Articular chondrocyte of knee joint (primary cell): ENCODE data around the gene NUDT4. TPM values are rescaled to one million over a fixed set of nuclear protein-coding genes. Genes with fewer than 3 reads are reported as not detected.

Source experiments
- total RNA-seq: library from RNA; depleted of rRNA; stranded (reverse); fragments of >200 nt; gene quantifications from 2 replicates; pipeline ENCODE4 v1.2.3, GENCODE V29; 2012

Gene NUDT4
- 122 and 123 TPM in 2 replicates for total RNA-seq

DNA sequence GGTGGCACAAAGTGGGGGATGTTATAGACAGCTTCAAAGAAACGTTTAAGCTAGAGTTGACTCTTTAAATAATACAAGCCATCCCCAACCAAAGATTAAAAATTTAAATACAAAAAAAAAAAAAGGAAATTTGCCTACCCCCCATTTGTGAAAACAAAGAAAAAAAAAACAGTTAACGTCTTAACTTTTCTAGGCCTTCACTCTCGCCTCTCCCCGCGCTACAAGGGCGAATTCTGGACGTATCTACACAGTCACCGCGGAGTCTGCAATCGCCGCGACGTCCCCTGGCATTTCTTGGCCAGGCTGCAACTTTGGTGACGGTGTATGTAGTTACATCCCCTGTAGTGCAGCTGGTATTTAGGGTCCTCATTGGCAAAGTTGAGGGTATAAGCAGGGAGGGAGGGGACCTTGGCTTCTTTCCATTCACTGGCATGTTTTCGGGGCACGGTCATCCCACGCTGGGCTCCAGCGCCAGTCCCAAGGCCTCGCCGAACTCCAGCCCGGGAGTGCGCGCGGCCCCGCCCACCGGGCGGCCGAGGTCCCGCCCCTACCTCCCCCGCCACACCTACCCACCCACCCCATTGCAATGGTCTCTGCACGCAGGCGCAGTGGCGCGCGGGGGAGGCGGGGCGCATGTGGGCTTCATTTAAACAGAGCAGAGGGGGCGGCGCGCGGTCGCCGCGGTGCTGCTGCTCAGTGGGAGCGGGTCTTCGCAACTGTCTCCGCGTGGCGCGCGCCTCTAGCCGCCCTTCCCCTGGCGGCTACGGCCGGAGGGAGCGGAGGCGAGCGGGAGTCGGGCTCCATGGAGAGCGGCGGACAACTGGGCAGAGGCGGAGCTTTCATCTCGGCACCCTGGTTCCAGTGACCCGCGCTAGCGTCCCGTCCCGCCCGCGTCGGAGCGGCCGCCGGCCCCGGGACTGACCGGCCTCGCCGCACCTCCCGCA, at the start of gene NUDT4:
TSS of gene NUDT4 (plus strand) at position 674 of the 944 bp plus-strand sequence. CDS start 398 bp downstream, outside the sequence.

GRCh38 chr12:93441617-93442410, 64.1 kb downstream of the NUDT4 start, which contains the start of gene UBE2N:
Gene UBE2N (minus strand): TSS chr12:93441947. CDS start chr12:93441884, 63 bp downstream.

Other genes with a start within 250 kb of the NUDT4 start
- 54.5 and 62.6 TPM in 2 replicates for gene UBE2N, start 64.0 kb downstream of the NUDT4 start, total RNA-seq
- 53.6 and 72.7 TPM in 2 replicates for gene MRPL42, start 89.6 kb downstream of the NUDT4 start, total RNA-seq
- gene SOCS2, start 194.8 kb downstream of the NUDT4 start, total RNA-seq: 26.7 and 42.9 TPM in 2 replicates